GM12878 (cell line): ENCODE data around the gene GMDS. TPM values are rescaled to one million over a fixed set of nuclear protein-coding genes. Genes with fewer than 3 reads are reported as not detected.

Source experiments
- ATAC-seq: fragments of 200-7000 bp; cut with Tn5 transposase; 3 replicates; pipeline ENCODE4 v1.9.1; 2020; ENCODE audit warnings: mild to moderate bottlenecking, moderate library complexity
- BruUV-seq: library from RNA; stranded (reverse); fragments of 400-500 nt; replicated peaks from 2 replicates; lab custom pipeline; 2021; lab: Mats Ljungman, UMichigan
- CTCF ChIA-PET: fragments of 300-600 bp; sonication (Branson Sonifier 250); formaldehyde crosslinking; extraction: SDS; loops from one replicate; lab custom pipeline; 2021; ENCODE audit warnings: inconsistent platforms; lab: Yijun Ruan, JAX
- POLR2A ChIA-PET: fragments of 350-600 bp; formaldehyde crosslinking; extraction: SDS; loops from one replicate; lab custom pipeline; 2021; ENCODE audit warnings: inconsistent platforms; lab: Charles Lee
- RAD21 ChIA-PET: fragments of 300-600 bp; sonication (Branson Sonifier 250); formaldehyde crosslinking; loops from one replicate; lab custom pipeline; 2023; ENCODE audit warnings: antibody characterized with exemption; ENCODE audit not compliant: unreplicated experiment; lab: Charles Lee
- SMC1A ChIA-PET: fragments of 300-600 bp; sonication (Branson Sonifier 250); formaldehyde crosslinking; loops from one replicate; lab custom pipeline; 2023; ENCODE audit not compliant: unreplicated experiment, uncharacterized antibody; lab: Charles Lee
- DNase-seq: peaks from one replicate; pipeline ENCODE4 v3.0.0-alpha.2; 2011; ENCODE audit warnings: low read depth, low spot score
- FAIRE-seq: peaks from 3 replicates; lab custom pipeline; 2011; peaks lifted over from hg19 to GRCh38; lab: Jason Lieb, UNC
- H2AFZ ChIP-seq: 2 replicates; pipeline ENCODE4 v1.6.0; 2011; ENCODE audit warnings: low read depth, low read length, control low read depth; ENCODE audit not compliant: control insufficient read depth
- H3K27ac ChIP-seq: 2 replicates; pipeline ENCODE4 v1.5.1; 2011; ENCODE audit warnings: control low read depth; ENCODE audit not compliant: control insufficient read depth, insufficient read depth
- H3K27me3 ChIP-seq, 2 experiments: replicated peaks in 1 of 2; 2 replicates each; pipeline versions ENCODE4 v1.6.0 to v1.6.1; 2011; ENCODE audit warnings: low read length in 1 of 2; ENCODE audit not compliant: control insufficient read depth in 2 of 2, insufficient read depth in 2 of 2
- H3K36me3 ChIP-seq, 2 experiments: 2 replicates each; pipeline ENCODE4 v1.5.1; 2011; ENCODE audit warnings: low read length in 1 of 2; ENCODE audit not compliant: control insufficient read depth in 2 of 2, insufficient read depth in 2 of 2
- H3K4me1 ChIP-seq: 2 replicates; pipeline ENCODE4 v1.6.1; 2011; ENCODE audit warnings: mild to moderate bottlenecking, low read length, moderate library complexity, mixed read lengths; ENCODE audit not compliant: control insufficient read depth, insufficient read depth
- H3K4me2 ChIP-seq: 2 replicates; pipeline ENCODE4 v1.6.0; 2011; ENCODE audit warnings: control low read depth; ENCODE audit not compliant: control insufficient read depth, insufficient read depth
- H3K4me3 ChIP-seq: fragments of 200-600 bp; sonication (generic); 2 replicates; pipeline ENCODE4 v1.5.1; 2016
- H3K79me2 ChIP-seq: 2 replicates; pipeline ENCODE4 v1.6.0; 2011; ENCODE audit warnings: low read length; ENCODE audit not compliant: control insufficient read depth, insufficient read depth
- H3K9ac ChIP-seq: 2 replicates; pipeline ENCODE4 v1.8.0; 2011; ENCODE audit warnings: low read length, control low read depth, mixed read lengths; ENCODE audit not compliant: control insufficient read depth, insufficient read depth
- H3K9me3 ChIP-seq: replicated peaks from 3 replicates; pipeline ENCODE4 v1.5.1; 2011; ENCODE audit warnings: mild to moderate bottlenecking, low read length; ENCODE audit not compliant: control insufficient read depth, insufficient read depth
- H4K20me1 ChIP-seq: 2 replicates; pipeline ENCODE4 v1.6.0; 2011; ENCODE audit not compliant: control insufficient read depth, insufficient read depth
- CHD1 ChIP-seq: IDR thresholded peaks from 2 replicates; pipeline ENCODE4 v1.6.1; 2012; ENCODE audit warnings: low read depth, low read length, improper control_type of control experiment
- EED ChIP-seq: sonication (generic); IDR thresholded peaks from 2 replicates; pipeline ENCODE4 v1.6.1; 2016; ENCODE audit warnings: antibody characterized with exemption, low read depth
- ELK1 ChIP-seq: IDR thresholded peaks from 2 replicates; pipeline ENCODE4 v1.6.1; 2012; ENCODE audit warnings: low read depth, low read length, improper control_type of control experiment
- IRF4 ChIP-seq: IDR thresholded peaks from 2 replicates; pipeline ENCODE4 v1.6.1; 2011; ENCODE audit warnings: low read depth, low read length
- IRF5 ChIP-seq: fragments of 450-650 bp; IDR thresholded peaks from 2 replicates; pipeline ENCODE4 v1.6.1; 2017; ENCODE audit warnings: borderline replicate concordance
- JUNB ChIP-seq: IDR thresholded peaks from 2 replicates; pipeline ENCODE4 v1.6.1; 2016; ENCODE audit warnings: antibody characterized with exemption, mild to moderate bottlenecking
- MTA3 ChIP-seq: IDR thresholded peaks from 2 replicates; pipeline ENCODE4 v1.6.1; 2012; ENCODE audit warnings: low read length, inconsistent platforms, borderline replicate concordance
- MXI1 ChIP-seq: fragments of 150-350 bp; IDR thresholded peaks from 2 replicates; pipeline ENCODE4 v1.6.1; 2011; ENCODE audit warnings: low read depth, mild to moderate bottlenecking, inconsistent platforms, low read length, improper control_type of control experiment
- NBN ChIP-seq: fragments of 450-650 bp; IDR thresholded peaks from 2 replicates; pipeline ENCODE4 v1.6.1; 2016
- POLR2AphosphoS5 ChIP-seq: IDR thresholded peaks from 2 replicates; pipeline ENCODE4 v1.6.1; 2011; ENCODE audit warnings: mild to moderate bottlenecking, low read length, inconsistent platforms
- SKIL ChIP-seq: fragments of 450-650 bp; IDR thresholded peaks from 2 replicates; pipeline ENCODE4 v1.6.1; 2017; ENCODE audit warnings: mild to moderate bottlenecking, low read depth, inconsistent platforms; ENCODE audit not compliant: poor library complexity, severe bottlenecking
- SPI1 ChIP-seq: IDR thresholded peaks from 2 replicates; pipeline ENCODE4 v1.6.1; 2011; ENCODE audit warnings: low read depth, mild to moderate bottlenecking, low read length, moderate library complexity, borderline replicate concordance; ENCODE audit not compliant: insufficient read depth
- SRF ChIP-seq, 2 experiments: IDR thresholded peaks; 2 replicates each; pipeline ENCODE4 v1.6.1; 2011; ENCODE audit warnings: low read depth in 2 of 2, low read length in 2 of 2, mild to moderate bottlenecking in 1 of 2, moderate library complexity in 1 of 2
- SUPT20H ChIP-seq: IDR thresholded peaks from 2 replicates; pipeline ENCODE4 v1.6.1; 2011; ENCODE audit warnings: low read depth, mild to moderate bottlenecking, low read length, moderate library complexity, borderline replicate concordance; ENCODE audit not compliant: control insufficient read depth
- WGBS: methylation state at CpG from one replicate; pipeline ENCODE4 v1.1.6; 2016; ENCODE audit warnings: low lambda C conversion rate; ENCODE audit not compliant: insufficient replicate concordance, insufficient coverage; ENCODE audit errors: missing lambda C conversion rate; 5-methylcytosine and 5-hydroxymethylcytosine counted together
- in situ Hi-C: fragments of 300-500 bp; cut with MboI; formaldehyde crosslinking; loops from 9 replicates; pipeline ENCODE4 v1.14.3; 2018; ENCODE audit warnings: mixed read lengths
- intact Hi-C: fragments of 100-400 bp; cut with micrococcal nuclease; formaldehyde crosslinking; loops from one replicate; pipeline ENCODE4 v1.14.2; 2022; ENCODE audit not compliant: unreplicated experiment
- polyA plus RNA-seq, 11 experiments: library from polyadenylated mRNA; depleted of rRNA in 4 of 11; unstranded in 6 of 11; stranded (reverse) in 5 of 11; fragments of >200 nt; fragmentation: Nextera tagmentation in 4 of 11; fragmentation: Illumina TruSeq in 1 of 11; extraction: Ambion mirVana in 4 of 11; extraction: Trizol in 1 of 11; gene quantifications; 1 replicate in 1 of 11; 2 replicates in 10 of 11; pipeline versions ENCODE4 v1.2.1 to v1.2.3, GENCODE V29; 2011 to 2016; ENCODE audit warnings: inconsistent platforms in 2 of 11, missing spikeins in 2 of 11, low read depth in 1 of 11
- total RNA-seq, 4 experiments: library from RNA; depleted of rRNA in 3 of 4; stranded (reverse); fragments of >200 nt in 3 of 4; fragmentation: Illumina TruSeq in 1 of 4; extraction: Trizol in 1 of 4; gene quantifications; 2 replicates each; pipeline versions ENCODE4 v1.2.1 to v1.2.3, GENCODE V29; 2013 to 2021
- TF ChIP-seq, protein P1 (sequence below): fragments of 450-650 bp; IDR thresholded peaks from 2 replicates; pipeline ENCODE4 v1.6.1; 2018; ENCODE audit warnings: borderline replicate concordance, mild to moderate bottlenecking; ENCODE audit not compliant: partially characterized antibody
- TF ChIP-seq, protein P2 (sequence below): fragments of 450-650 bp; IDR thresholded peaks from 2 replicates; pipeline ENCODE4 v1.6.1; 2017; ENCODE audit warnings: low read depth, mild to moderate bottlenecking, moderate library complexity

GMDS gene
- total and polyA plus RNA-seq, 10 of the 15 experiments (the other 5 are each of a cell fraction or from before 2014, with no cell fraction given), result 0.61 to 53.8 (median 29.3) TPM

GRCh38 chr6:2220154-2220553, 25.3 kb downstream of the GMDS start:
- H3K9ac ChIP-seq, result no peak overlapping the region
- H3K27ac ChIP-seq, result no peak overlapping the region
- in situ Hi-C loops, result no loop called here
- H3K4me1 ChIP-seq, result peaks cover 14% of the 10 kb centered on the region
- no peak overlapping the region for H3K4me2 ChIP-seq
- H3K79me2 ChIP-seq, result peaks cover 21% of the 10 kb centered on the region
- 89% methylated on average over 6 of the region's 6 CpGs for WGBS
- SMC1A ChIA-PET, result interaction anchor here (1.0 to 2.7 kb wide), 2 partner anchors 11 to 30 kb away, joined by 3 to 7 read pairs; no protein-coding TSS in a partner anchor
- H3K27me3 ChIP-seq, result no peaks in the 10 kb centered on the region
- CTCF ChIA-PET, result interaction anchor here (4.0 kb wide), 1 partner anchor 11 kb away, joined by 29 read pairs; no protein-coding TSS in a partner anchor
- DNase-seq (no peak), FAIRE-seq (no peak), ATAC-seq (no peak)
- intact Hi-C loops, result no loop called here
- no TSS peak for BruUV-seq
- H2AFZ ChIP-seq, result no peak overlapping the region
- H3K9me3 ChIP-seq, result no peaks in the 10 kb centered on the region
- POLR2A ChIA-PET, result no interaction called here
- H3K4me3 ChIP-seq, result no peak overlapping the region
- no peaks in the 10 kb centered on the region for H3K36me3 ChIP-seq
- RAD21 ChIA-PET, result no interaction called here
- H4K20me1 ChIP-seq, result no peaks in the 10 kb centered on the region
- TF ChIP-seq SPI1, result no peak
- no peak for TF ChIP-seq MXI1
- no peak for TF ChIP-seq NBN
- TF ChIP-seq SKIL, result no peak
- TF ChIP-seq, protein P1, sequence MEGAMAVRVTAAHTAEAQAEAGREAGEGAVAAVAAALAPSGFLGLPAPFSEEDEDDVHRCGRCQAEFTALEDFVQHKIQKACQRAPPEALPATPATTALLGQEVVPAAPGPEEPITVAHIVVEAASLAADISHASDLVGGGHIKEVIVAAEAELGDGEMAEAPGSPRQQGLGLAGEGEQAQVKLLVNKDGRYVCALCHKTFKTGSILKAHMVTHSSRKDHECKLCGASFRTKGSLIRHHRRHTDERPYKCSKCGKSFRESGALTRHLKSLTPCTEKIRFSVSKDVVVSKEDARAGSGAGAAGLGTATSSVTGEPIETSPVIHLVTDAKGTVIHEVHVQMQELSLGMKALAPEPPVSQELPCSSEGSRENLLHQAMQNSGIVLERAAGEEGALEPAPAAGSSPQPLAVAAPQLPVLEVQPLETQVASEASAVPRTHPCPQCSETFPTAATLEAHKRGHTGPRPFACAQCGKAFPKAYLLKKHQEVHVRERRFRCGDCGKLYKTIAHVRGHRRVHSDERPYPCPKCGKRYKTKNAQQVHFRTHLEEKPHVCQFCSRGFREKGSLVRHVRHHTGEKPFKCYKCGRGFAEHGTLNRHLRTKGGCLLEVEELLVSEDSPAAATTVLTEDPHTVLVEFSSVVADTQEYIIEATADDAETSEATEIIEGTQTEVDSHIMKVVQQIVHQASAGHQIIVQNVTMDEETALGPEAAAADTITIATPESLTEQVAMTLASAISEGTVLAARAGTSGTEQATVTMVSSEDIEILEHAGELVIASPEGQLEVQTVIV, result no peak
- no peak for TF ChIP-seq SUPT20H
- no peak for TF ChIP-seq POLR2AphosphoS5
- TF ChIP-seq IRF5, result no peak
- no peak for TF ChIP-seq JUNB
- TF ChIP-seq, protein P2, sequence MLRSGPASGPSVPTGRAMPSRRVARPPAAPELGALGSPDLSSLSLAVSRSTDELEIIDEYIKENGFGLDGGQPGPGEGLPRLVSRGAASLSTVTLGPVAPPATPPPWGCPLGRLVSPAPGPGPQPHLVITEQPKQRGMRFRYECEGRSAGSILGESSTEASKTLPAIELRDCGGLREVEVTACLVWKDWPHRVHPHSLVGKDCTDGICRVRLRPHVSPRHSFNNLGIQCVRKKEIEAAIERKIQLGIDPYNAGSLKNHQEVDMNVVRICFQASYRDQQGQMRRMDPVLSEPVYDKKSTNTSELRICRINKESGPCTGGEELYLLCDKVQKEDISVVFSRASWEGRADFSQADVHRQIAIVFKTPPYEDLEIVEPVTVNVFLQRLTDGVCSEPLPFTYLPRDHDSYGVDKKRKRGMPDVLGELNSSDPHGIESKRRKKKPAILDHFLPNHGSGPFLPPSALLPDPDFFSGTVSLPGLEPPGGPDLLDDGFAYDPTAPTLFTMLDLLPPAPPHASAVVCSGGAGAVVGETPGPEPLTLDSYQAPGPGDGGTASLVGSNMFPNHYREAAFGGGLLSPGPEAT, result no peak
- no peak for TF ChIP-seq ELK1
- TF ChIP-seq SRF (IDR thresholded peaks at IDR 0.05; ENCODE audit: low read depth in 2 of 2, low read length in 2 of 2), result no peak
- no peak for TF ChIP-seq CHD1
- no peak for TF ChIP-seq EED
- no peak for TF ChIP-seq MTA3
- TF ChIP-seq IRF4, result no peak
